ENCODE results near the gene GM2A. TPM values are rescaled to one million over a fixed set of nuclear protein-coding genes. Genes with fewer than 3 reads are reported as not detected.
"Not testable (repeated sequence)": the region's sequence is repeated elsewhere in the genome, so short reads cannot be mapped to it uniquely, and the experiment has no call there.

The GM2A gene
- total RNA-seq, 2 experiments from 2014 or later = 18.0 to 18.8 TPM

- not testable (repeated sequence) for H3K36me3 Mint-ChIP-seq, H3K9me3 Mint-ChIP-seq, H3K27me3 Mint-ChIP-seq, H3K27ac Mint-ChIP-seq, DNase-seq, H3K4me3 Mint-ChIP-seq
- H3K4me1 Mint-ChIP-seq = peaks cover 43% of the 10 kb centered on the region
These were observed 2.0 kb downstream of the GM2A start for GRCh38 chr5:151254990-151255389.

- H3K4me1 Mint-ChIP-seq = peaks cover 35% of the 10 kb centered on the region
- H3K9me3 Mint-ChIP-seq = peaks cover 2% of the 10 kb centered on the region
- no peaks in the 10 kb centered on the region for H3K27me3 Mint-ChIP-seq
- no peak overlapping the region for H3K4me3 Mint-ChIP-seq
- peaks cover 2% of the 10 kb centered on the region for H3K36me3 Mint-ChIP-seq
- no peak overlapping the region for H3K27ac Mint-ChIP-seq
- DNase-seq = no peak
These were observed 2.8 kb downstream of the GM2A start for GRCh38 chr5:151255621-151256286.

GRCh38 chr5:151257731-151258181 is 4.8 kb downstream of the GM2A start:
- Mint-ChIP-seq H3K36me3 (no peaks in the 10 kb centered on the region), H3K4me1 (peaks cover 21% of the 10 kb centered on the region), H3K9me3 (no peaks in the 10 kb centered on the region), H3K4me3 (no peak overlapping the region), H3K27me3 (no peaks in the 10 kb centered on the region), H3K27ac (no peak overlapping the region)
- DNase-seq = no peak

- Mint-ChIP-seq H3K27me3 (no peaks in the 10 kb centered on the region), H3K36me3 (no peaks in the 10 kb centered on the region), H3K4me1 (peaks cover 21% of the 10 kb centered on the region), H3K27ac (no peak overlapping the region), H3K9me3 (no peaks in the 10 kb centered on the region), H3K4me3 (no peak overlapping the region)
- no peak for DNase-seq
These were observed 5.2 kb downstream of the GM2A start for GRCh38 chr5:151258201-151258611.

GRCh38 chr5:151258816-151259215 is 5.8 kb downstream of the GM2A start:
- Mint-ChIP-seq H3K4me3 (no peak overlapping the region), H3K4me1 (peaks cover 17% of the 10 kb centered on the region), H3K9me3 (no peaks in the 10 kb centered on the region), H3K36me3 (no peaks in the 10 kb centered on the region), H3K27ac (no peak overlapping the region), H3K27me3 (no peaks in the 10 kb centered on the region)
- DNase-seq = no peak

- H3K4me1 Mint-ChIP-seq = peaks cover 16% of the 10 kb centered on the region
- no peaks in the 10 kb centered on the region for H3K27me3 Mint-ChIP-seq
- no peak overlapping the region for H3K4me3 Mint-ChIP-seq
- H3K36me3 Mint-ChIP-seq = peaks cover 2% of the 10 kb centered on the region
- no peak for DNase-seq
- no peaks in the 10 kb centered on the region for H3K9me3 Mint-ChIP-seq
- H3K27ac Mint-ChIP-seq = no peak overlapping the region
These were observed 6.9 kb downstream of the GM2A start for GRCh38 chr5:151259931-151260330.

- Mint-ChIP-seq H3K27me3 (no peaks in the 10 kb centered on the region), H3K4me3 (no peak overlapping the region), H3K9me3 (no peaks in the 10 kb centered on the region), H3K4me1 (peaks cover 11% of the 10 kb centered on the region), H3K27ac (no peak overlapping the region), H3K36me3 (peaks cover 3% of the 10 kb centered on the region)
- no peak for DNase-seq
These were observed 9.5 kb downstream of the GM2A start for GRCh38 chr5:151262532-151262931.

GRCh38 chr5:151264113-151264512 is 11.1 kb downstream of the GM2A start:
- Mint-ChIP-seq H3K4me1 (peaks cover 7% of the 10 kb centered on the region), H3K27me3 (no peaks in the 10 kb centered on the region), H3K27ac (no peak overlapping the region), H3K36me3 (peaks cover 3% of the 10 kb centered on the region), H3K4me3 (no peak overlapping the region), H3K9me3 (no peaks in the 10 kb centered on the region)
- no peak for DNase-seq

GRCh38 chr5:151267491-151268260 is 14.7 kb downstream of the GM2A start:
- Mint-ChIP-seq H3K9me3 (no peaks in the 10 kb centered on the region), H3K27ac (no peak overlapping the region), H3K4me1 (peaks cover 7% of the 10 kb centered on the region), H3K27me3 (no peaks in the 10 kb centered on the region), H3K4me3 (no peak overlapping the region), H3K36me3 (peaks cover 3% of the 10 kb centered on the region)
- no peak for DNase-seq

GRCh38 chr5:151270599-151270998 is 17.6 kb downstream of the GM2A start:
- H3K36me3 Mint-ChIP-seq = peaks cover 1% of the 10 kb centered on the region
- no peak for DNase-seq
- H3K4me3 Mint-ChIP-seq = no peak overlapping the region
- H3K27me3 Mint-ChIP-seq = no peaks in the 10 kb centered on the region
- H3K9me3 Mint-ChIP-seq = no peaks in the 10 kb centered on the region
- no peak overlapping the region for H3K27ac Mint-ChIP-seq
- no peaks in the 10 kb centered on the region for H3K4me1 Mint-ChIP-seq

GRCh38 chr5:151271336-151271735 is 18.4 kb downstream of the GM2A start:
- Mint-ChIP-seq H3K9me3 (no peaks in the 10 kb centered on the region), H3K4me3 (no peak overlapping the region), H3K4me1 (no peaks in the 10 kb centered on the region), H3K36me3 (no peaks in the 10 kb centered on the region), H3K27me3 (no peaks in the 10 kb centered on the region), H3K27ac (no peak overlapping the region)
- DNase-seq = no peak

- no peak for DNase-seq
- Mint-ChIP-seq H3K9me3 (no peaks in the 10 kb centered on the region), H3K27me3 (no peaks in the 10 kb centered on the region), H3K27ac (no peak overlapping the region), H3K36me3 (no peaks in the 10 kb centered on the region), H3K4me3 (no peak overlapping the region), H3K4me1 (no peaks in the 10 kb centered on the region)
These were observed 21.7 kb downstream of the GM2A start for GRCh38 chr5:151274666-151275065.

GRCh38 chr5:151275803-151276202 is 22.8 kb downstream of the GM2A start:
- DNase-seq = no peak
- H3K4me1 Mint-ChIP-seq = no peaks in the 10 kb centered on the region
- no peaks in the 10 kb centered on the region for H3K27me3 Mint-ChIP-seq
- no peaks in the 10 kb centered on the region for H3K9me3 Mint-ChIP-seq
- H3K27ac Mint-ChIP-seq = no peak overlapping the region
- H3K36me3 Mint-ChIP-seq = no peaks in the 10 kb centered on the region
- H3K4me3 Mint-ChIP-seq = no peak overlapping the region

GRCh38 chr5:151278845-151279244 is 25.9 kb downstream of the GM2A start:
- Mint-ChIP-seq H3K36me3 (no peaks in the 10 kb centered on the region), H3K27me3 (no peaks in the 10 kb centered on the region), H3K4me1 (no peaks in the 10 kb centered on the region), H3K27ac (no peak overlapping the region), H3K4me3 (no peak overlapping the region), H3K9me3 (no peaks in the 10 kb centered on the region)
- DNase-seq = no peak

GRCh38 chr5:151280443-151280842 is 27.5 kb downstream of the GM2A start:
- H3K4me1 Mint-ChIP-seq = no peaks in the 10 kb centered on the region

More at GRCh38 chr5:151280443-151280842, 27.5 kb downstream of the GM2A start:
- Mint-ChIP-seq H3K9me3 (no peaks in the 10 kb centered on the region), H3K36me3 (no peaks in the 10 kb centered on the region), H3K27me3 (no peaks in the 10 kb centered on the region), H3K4me3 (no peak overlapping the region), H3K27ac (no peak overlapping the region)
- no peak for DNase-seq
